Endothelial cell of umbilical vein (primary cell): ENCODE measurements around the gene CCDC39. TPM values are rescaled to one million over a fixed set of nuclear protein-coding genes. Genes with fewer than 3 reads are reported as not detected.
"Not testable (repeated sequence)": the region's sequence is repeated elsewhere in the genome, so short reads cannot be mapped to it uniquely, and the experiment has no call there.

Experiments
- BruUV-seq: library from RNA; stranded (reverse); fragments of 400-500 nt; replicated peaks from 2 replicates; lab custom pipeline; 2021; lab: Mats Ljungman, UMichigan
- CTCF ChIA-PET: fragments of 300-600, 350-600 bp; sonication (Branson Sonifier 250); formaldehyde crosslinking; loops from one replicate; lab custom pipeline; 2021; ENCODE audit warnings: antibody characterized with exemption, inconsistent platforms; lab: Charles Lee
- POLR2A ChIA-PET: fragments of 300-600, 350-600 bp; sonication (Branson Sonifier 250); formaldehyde crosslinking; loops from one replicate; lab custom pipeline; 2021; ENCODE audit warnings: antibody characterized with exemption, inconsistent platforms; lab: Charles Lee
- DNase-seq: peaks from one replicate; pipeline ENCODE4 v3.0.0-alpha.2; 2011; ENCODE audit warnings: low read depth, low spot score
- FAIRE-seq: peaks from 2 replicates; lab custom pipeline; 2011; peaks lifted over from hg19 to GRCh38; lab: Jason Lieb, UNC
- H2AFZ ChIP-seq: 2 replicates; pipeline ENCODE4 v1.6.0; 2012; ENCODE audit warnings: low read depth, low read length, control low read depth, inconsistent platforms
- H3K27ac ChIP-seq: 2 replicates; pipeline ENCODE4 v1.5.1; 2011; ENCODE audit warnings: low read depth, mild to moderate bottlenecking, control low read depth, low read length, moderate library complexity; ENCODE audit not compliant: insufficient read depth
- H3K27me3 ChIP-seq, 2 experiments: 2 replicates each; pipeline versions ENCODE4 v1.6.0 to v1.6.1; 2011; ENCODE audit warnings: low read length in 2 of 2, mixed read lengths in 1 of 2; ENCODE audit not compliant: control insufficient read depth in 2 of 2, insufficient read depth in 2 of 2
- H3K36me3 ChIP-seq, 2 experiments: 2 replicates in 1 of 2; 3 replicates in 1 of 2; pipeline ENCODE4 v1.5.1; 2011; ENCODE audit warnings: low read length in 2 of 2, mild to moderate bottlenecking in 1 of 2, moderate library complexity in 1 of 2; ENCODE audit not compliant: control insufficient read depth in 2 of 2, insufficient read depth in 2 of 2; ENCODE audit errors: extremely low read depth in 1 of 2
- H3K4me1 ChIP-seq: 3 replicates; pipeline ENCODE4 v1.5.1; 2011; ENCODE audit warnings: mild to moderate bottlenecking, low read length; ENCODE audit not compliant: control insufficient read depth, insufficient read depth; ENCODE audit errors: extremely low read depth
- H3K4me2 ChIP-seq: 2 replicates; pipeline ENCODE4 v1.6.1; 2011; ENCODE audit warnings: low read length, control low read depth, mixed read lengths; ENCODE audit not compliant: insufficient read depth
- H3K4me3 ChIP-seq, 3 experiments: fragments of 200-600 bp in 1 of 3; sonication (generic), shearing (Covaris generic) in 1 of 3; replicated peaks in 1 of 3; 2 replicates each; pipeline ENCODE4 v1.5.1; 2011 to 2016; ENCODE audit warnings: control low read depth in 3 of 3, low read length in 3 of 3, mild to moderate bottlenecking in 2 of 3, inconsistent platforms in 1 of 3, low read depth in 1 of 3, moderate library complexity in 1 of 3; ENCODE audit not compliant: insufficient read depth in 1 of 3
- H3K79me2 ChIP-seq: 2 replicates; pipeline ENCODE4 v1.6.0; 2012; ENCODE audit warnings: low read length, inconsistent platforms; ENCODE audit not compliant: control insufficient read depth, insufficient read depth
- H3K9ac ChIP-seq: replicated peaks from 2 replicates; pipeline ENCODE3; 2011; ENCODE audit warnings: low read length, control low read depth; ENCODE audit not compliant: insufficient read depth; ENCODE audit errors: extremely low read depth
- H3K9me1 ChIP-seq: replicated peaks from 3 replicates; pipeline ENCODE4 v1.6.0; 2011; ENCODE audit warnings: mild to moderate bottlenecking, low read length; ENCODE audit not compliant: control insufficient read depth, insufficient read depth; ENCODE audit errors: extremely low read depth
- H3K9me3 ChIP-seq: replicated peaks from 2 replicates; pipeline ENCODE4 v1.5.1; 2012; ENCODE audit warnings: low read length, inconsistent platforms; ENCODE audit not compliant: control insufficient read depth, insufficient read depth
- H4K20me1 ChIP-seq: replicated peaks from 2 replicates; pipeline ENCODE3; 2011; ENCODE audit warnings: mild to moderate bottlenecking, low read length; ENCODE audit not compliant: control insufficient read depth, insufficient read depth; ENCODE audit errors: extremely low read depth
- CTCF ChIP-seq, 2 donors: IDR thresholded peaks; 1 replicate in 1 of 2; 2 replicates in 1 of 2; pipeline ENCODE4 v1.5.1; 2011; ENCODE audit warnings: low read length in 2 of 2, mild to moderate bottlenecking in 2 of 2, moderate library complexity in 2 of 2, control low read depth in 1 of 2, inconsistent platforms in 1 of 2, low read depth in 1 of 2; ENCODE audit not compliant: insufficient read depth in 1 of 2; ENCODE audit errors: extremely low read depth in 1 of 2
- MAX ChIP-seq: IDR thresholded peaks from 2 replicates; pipeline ENCODE4 v1.6.1; 2011; ENCODE audit not compliant: insufficient read depth, insufficient read length
- POLR2A ChIP-seq: IDR thresholded peaks from 2 replicates; pipeline ENCODE4 v1.6.1; 2012; ENCODE audit warnings: low read depth, mild to moderate bottlenecking, control low read depth, low read length
- dilution Hi-C: fragments of 300-500 bp; cut with MboI; formaldehyde crosslinking; loops from one replicate; pipeline ENCODE4 v1.15.0; 2019; ENCODE audit warnings: low sequenced_read_pairs; ENCODE audit not compliant: extremely low pct_ligation_motif_present
- intact Hi-C: fragments of 100-400 bp; cut with micrococcal nuclease; formaldehyde crosslinking; loops from one replicate; pipeline ENCODE4 v1.10.0; 2022
- polyA plus RNA-seq, 4 experiments: library from polyadenylated mRNA; depleted of rRNA in 3 of 4; stranded (reverse) in 3 of 4; unstranded in 1 of 4; fragments of >200 nt; gene quantifications; 2 replicates each; pipeline versions ENCODE4 v1.2.1 to v1.2.3, GENCODE V29; 2011 to 2012; ENCODE audit warnings: missing spikeins in 1 of 4
- total RNA-seq: library from RNA; stranded (reverse); gene quantifications from 2 replicates; pipeline ENCODE4 v1.2.3, GENCODE V29; 2021

CCDC39 gene
- total and polyA plus RNA-seq, 2 donors (not counting 3 experiments of a cell fraction or from before 2014, with no cell fraction given): not detected

- H3K4me2 ChIP-seq: no peak overlapping the region
- no peaks in the 10 kb centered on the region for H3K9me1 ChIP-seq
- H3K4me1 ChIP-seq: no peaks in the 10 kb centered on the region
- no peak overlapping the region for H3K9ac ChIP-seq
- CTCF ChIA-PET: interaction anchor here (0.5 to 4.1 kb wide), 55 partner anchors 9 to 1032 kb away, joined by 3 to 230 read pairs (median 3); partner anchors contain the start of genes ACTL6A, PEX5L and USP13
- H2AFZ ChIP-seq: no peak overlapping the region
- no peaks in the 10 kb centered on the region for H3K79me2 ChIP-seq
- no TSS peak for BruUV-seq
- H3K9me3 ChIP-seq: no peaks in the 10 kb centered on the region
- H3K36me3 ChIP-seq: no peaks in the 10 kb centered on the region
- peaks cover 0 to 2% of the 10 kb centered on the region in 2 experiments for H3K27me3 ChIP-seq
- H4K20me1 ChIP-seq: no peaks in the 10 kb centered on the region
- no peak for TF ChIP-seq MAX
- peak; percentile 13 to 28 for TF ChIP-seq CTCF (IDR thresholded peaks at IDR 0.05; ENCODE audit: extremely low read depth in 1 of 2, insufficient read depth in 1 of 2, low read depth in 1 of 2, low read length in 2 of 2)
- TF ChIP-seq POLR2A: no peak
- dilution Hi-C loops: no loop called here
- FAIRE-seq (peak; percentile 55), DNase-seq (peak; percentile 55)
- no peak overlapping the region for H3K4me3 ChIP-seq
- intact Hi-C loops: loop anchor here (1.0 kb wide), 2 partner anchors 666 to 784 kb away; no protein-coding TSS in a partner anchor
- POLR2A ChIA-PET: no interaction called here
- H3K27ac ChIP-seq: no peak overlapping the region
Observed at GRCh38 chr3:180594631-180595558, 84.4 kb downstream of the CCDC39 start.

- DNase-seq, H3K9ac ChIP-seq, H2AFZ ChIP-seq, POLR2A ChIA-PET, H3K4me1 ChIP-seq, H3K27me3 ChIP-seq, BruUV-seq, H3K4me2 ChIP-seq, H3K79me2 ChIP-seq, H4K20me1 ChIP-seq, intact Hi-C loops, FAIRE-seq, H3K4me3 ChIP-seq, H3K36me3 ChIP-seq, H3K9me3 ChIP-seq, H3K9me1 ChIP-seq, H3K27ac ChIP-seq, dilution Hi-C loops: not testable (repeated sequence)
- CTCF ChIA-PET: interaction anchor here (4.1 kb wide), 1 partner anchor 665 kb away, joined by 230 read pairs; no protein-coding TSS in a partner anchor
Observed at GRCh38 chr3:180593631-180594030, 85.7 kb downstream of the CCDC39 start.
